Heart left ventricle (tissue), 16 donors: ENCODE measurements around the gene EIF4G1. TPM values are rescaled to one million over a fixed set of nuclear protein-coding genes. Genes with fewer than 3 reads are reported as not detected.

Experiments
- ATAC-seq, 4 donors: fragments of 200-7000 bp; cut with Tn5 transposase; one replicate each; pipeline ENCODE4 v1.9.1; 2020 to 2022; ENCODE audit warnings: moderate library complexity in 4 of 4, mild to moderate bottlenecking in 3 of 4, moderate number of reproducible peaks in 1 of 4
- DNase-seq, 5 donors: peaks; one replicate each; pipeline ENCODE4 v3.0.0-alpha.2; 2020
- H3K27ac ChIP-seq, 12 donors: fragments of 200-600 bp; sonication (generic) in 4 of 12; one replicate each; pipeline versions ENCODE4 v1.5.0 to v1.8.0; 2016 to 2022; ENCODE audit warnings: mild to moderate bottlenecking in 2 of 12
- H3K27me3 ChIP-seq, 9 donors: fragments of 200-600 bp; sonication (generic) in 2 of 9; one replicate each; pipeline versions ENCODE4 v1.5.1 to v1.8.0; 2016 to 2022; ENCODE audit warnings: mild to moderate bottlenecking in 3 of 9
- H3K36me3 ChIP-seq, 9 donors: fragments of 200-600 bp; sonication (generic) in 2 of 9; one replicate each; pipeline versions ENCODE4 v1.5.0 to v1.8.0; 2018 to 2022; ENCODE audit warnings: mild to moderate bottlenecking in 2 of 9
- H3K4me1 ChIP-seq, 12 donors: fragments of 200-600 bp; sonication (generic) in 4 of 12; one replicate each; pipeline versions ENCODE4 v1.5.0 to v1.8.0; 2016 to 2022; ENCODE audit warnings: mild to moderate bottlenecking in 3 of 12
- H3K4me3 ChIP-seq, 12 donors: fragments of 200-600 bp; sonication (generic) in 4 of 12; one replicate each; pipeline versions ENCODE4 v1.5.0 to v1.8.0; 2017 to 2022; ENCODE audit warnings: mild to moderate bottlenecking in 9 of 12, moderate library complexity in 4 of 12
- H3K9me3 ChIP-seq, 12 donors: fragments of 200-600 bp; sonication (generic) in 4 of 12; one replicate each; pipeline versions ENCODE4 v1.5.0 to v1.8.0; 2016 to 2022; ENCODE audit warnings: mild to moderate bottlenecking in 1 of 12
- CTCF ChIP-seq, 12 donors: fragments of 200-600 bp; sonication (generic) in 4 of 12; IDR thresholded peaks; one replicate each; pipeline versions ENCODE4 v1.5.0 to v1.8.0; 2018 to 2022; ENCODE audit warnings: antibody characterized with exemption in 12 of 12, mild to moderate bottlenecking in 5 of 12
- POLR2A ChIP-seq, 2 donors: fragments of 450-650 bp; IDR thresholded peaks; one replicate each; pipeline ENCODE4 v1.6.1; 2017; ENCODE audit warnings: antibody characterized with exemption in 2 of 2, mild to moderate bottlenecking in 2 of 2, moderate library complexity in 2 of 2
- WGBS, 4 donors: extraction: QIAGEN DNeasy Blood & Tissue Kit in 2 of 4; methylation state at CpG; one replicate each; pipeline versions ENCODE4 v1.1.5 to v1.1.7; 2013 to 2018; 5-methylcytosine and 5-hydroxymethylcytosine counted together
- intact Hi-C, 10 donors: fragments of 100-400 bp; cut with DNase I; formaldehyde crosslinking; loops; one replicate each; pipeline versions ENCODE4 v1.11.1 to v1.14.2; 2022
- polyA plus RNA-seq, 2 donors: library from polyadenylated mRNA; stranded (reverse); fragments of 200-250 nt; gene quantifications; one replicate each; pipeline ENCODE4 v1.2.3, GENCODE V29; 2013
- total RNA-seq, 9 donors: library from RNA; depleted of rRNA in 2 of 9; stranded (reverse); fragments of >200 nt in 2 of 9; fragmentation: NEBNext Ultra II Directional in 3 of 9; extraction: Animal tissue kit (Norgen Biotek cat#: 25700) in 3 of 9; gene quantifications; one replicate each; pipeline versions ENCODE4 v1.1.0 to v1.2.4, GENCODE V29; 2016 to 2023
- donor health status: ischemic (EF 13 %, LVEDD 7.1; RV severe dilation, severe dysfunction).
- donor health status: healthy with polysubstance abuse.
- donor health status: DM: no; HTN: yes; CAD: no.
- donor health status: DM: no; HTN: no; CAD: no.
- donor health status: ischemic (EF 25% LVEDD 6.9; RV normal size, moderate dysfunction).
- donor health status: ischemic (EF 25% LVEDD 5.7; RV mildly dilated, moderate dysfunction).
- donor health status: healthy.
- donor health status: DM: yes; HTN: yes; CAD: no.
- donor health status: ischemic (EF 35%, LVEDD 5.7; RV mildly dilated, moderate dysfunction).
- donor health status: nonischemic (EF 11% LVEDD 7.7; RV severe dilation, severe dysfunction).
- donor health status: DM: yes; HTN: yes; CAD: no.
- donor health status: PGD.
- donor health status: ischemic (EF 29% LVEDD 5.4; RV normal size, mild dysfunction).
- donor health status: nonischemic (EF 23%, LVEDD 6.1; RV moderate dilation, normal function).

The EIF4G1 gene
- total and polyA plus RNA-seq, 11 donors: 178 to 407 (median 229) TPM

GRCh38 chr3:184348057-184348382, 33.6 kb downstream of the EIF4G1 start:
- WGBS, 4 donors: 91 to 96% (median 92%) methylated on average over 4 of the region's 4 CpGs
- H3K4me1 ChIP-seq: peaks cover 0 to 11% (median 8%) of the 10 kb centered on the region in 12 donors
- DNase-seq (no peak), ATAC-seq (no peak)
- no peak overlapping the region for H3K27ac ChIP-seq
- no peak for TF ChIP-seq POLR2A (IDR thresholded peaks at IDR 0.05)
- no peak for TF ChIP-seq CTCF (IDR thresholded peaks at IDR 0.05)
- H3K36me3 ChIP-seq: peaks cover 0 to 33% (median 29%) of the 10 kb centered on the region in 9 donors
- no peak overlapping the region for H3K4me3 ChIP-seq
- no peaks in the 10 kb centered on the region for H3K9me3 ChIP-seq
- H3K27me3 ChIP-seq: no peaks in the 10 kb centered on the region
- intact Hi-C loops: loop anchor here in 1 of 10 donors (5.0 kb wide), 1 partner anchor 46 kb away; no protein-coding TSS in a partner anchor

GRCh38 chr3:184349563-184350470, 35.4 kb downstream of the EIF4G1 start:
- H3K27ac ChIP-seq: no peak overlapping the region
- ATAC-seq (no peak), DNase-seq (peak in 1 of 5 donors; percentile 24)
- intact Hi-C loops: loop anchor here in 1 of 10 donors (5.0 kb wide), 1 partner anchor 48 kb away; no protein-coding TSS in a partner anchor
- H3K27me3 ChIP-seq: no peaks in the 10 kb centered on the region
- H3K4me3 ChIP-seq: no peak overlapping the region
- peaks cover 0 to 19% (median 12%) of the 10 kb centered on the region in 9 donors for H3K36me3 ChIP-seq
- TF ChIP-seq CTCF (IDR thresholded peaks at IDR 0.05) (no peak), POLR2A (IDR thresholded peaks at IDR 0.05) (no peak)
- peaks cover 0 to 11% (median 8%) of the 10 kb centered on the region in 12 donors for H3K4me1 ChIP-seq
- 79 to 84% (median 82%) methylated on average over 10 of the region's 10 CpGs for WGBS, 4 donors
- H3K9me3 ChIP-seq: no peaks in the 10 kb centered on the region

GRCh38 chr3:184350618-184351017, 36.2 kb downstream of the EIF4G1 start:
- 93 to 95% (median 94%) methylated on average over 6 of the region's 6 CpGs for WGBS, 4 donors
- TF ChIP-seq POLR2A (IDR thresholded peaks at IDR 0.05): no peak
- TF ChIP-seq CTCF (IDR thresholded peaks at IDR 0.05): no peak
- Histone ChIP-seq H3K27me3 (no peaks in the 10 kb centered on the region), H3K4me3 (no peak overlapping the region), H3K9me3 (no peaks in the 10 kb centered on the region), H3K4me1 (peaks cover 0 to 8% (median 4%) of the 10 kb centered on the region in 12 donors), H3K36me3 (peaks cover 0 to 13% (median 8%) of the 10 kb centered on the region in 9 donors), H3K27ac (no peak overlapping the region)
- no peak for DNase-seq
- intact Hi-C loops: no loop called here
- no peak for ATAC-seq

- Histone ChIP-seq H3K36me3 (peaks cover 0 to 9% (median 3%) of the 10 kb centered on the region in 9 donors), H3K4me3 (no peak overlapping the region), H3K27ac (no peak overlapping the region), H3K4me1 (peaks cover 0 to 4% (median 0%) of the 10 kb centered on the region in 12 donors), H3K27me3 (no peaks in the 10 kb centered on the region), H3K9me3 (no peaks in the 10 kb centered on the region)
- TF ChIP-seq POLR2A (IDR thresholded peaks at IDR 0.05) (no peak), CTCF (IDR thresholded peaks at IDR 0.05) (no peak)
- intact Hi-C loops: no loop called here
- DNase-seq (no peak), ATAC-seq (no peak)
- 55 to 64% (median 60%) methylated on average over 9 of the region's 9 CpGs for WGBS, 4 donors
These were observed 37.2 kb downstream of the EIF4G1 start for GRCh38 chr3:184351511-184352148.
